Measurements from ENCODE around the gene LAMP2. TPM values are rescaled to one million over a fixed set of nuclear protein-coding genes. Genes with fewer than 3 reads are reported as not detected.
A peak's percentile ranks its signal among the peaks of the same experiment; 100 is the strongest.

The LAMP2 gene
- total RNA-seq = 100 to 1,000 TPM; 159 to 160 TPM
- polyA plus RNA-seq (ENCODE audit: insufficient read length in 6 of 6) = 100 to 1,000 TPM in 1 of 6 donors, 10 to 100 TPM in 5; 77.7 to 101 (median 90.0) TPM
- long read RNA-seq, donor 1, full-length matches to known transcripts = 24 of 46 reads
- long read RNA-seq, donor 1, partial matches to known transcripts = 22 of 46 reads
- long read RNA-seq, donor 1, other reads (novel, unspliced or antisense) = 0 of 46 reads
- long read RNA-seq, donor 2, full-length matches to known transcripts = 27 of 42 reads
- long read RNA-seq, donor 2, partial matches to known transcripts = 15 of 42 reads
- long read RNA-seq, donor 2, other reads (novel, unspliced or antisense) = 0 of 42 reads
- long read RNA-seq, donor 3, full-length matches to known transcripts = 30 of 30 reads
- long read RNA-seq, donor 3, partial matches to known transcripts = 0 of 30 reads
- long read RNA-seq, donor 3, other reads (novel, unspliced or antisense) = 0 of 30 reads
- long read RNA-seq, donor 4, full-length matches to known transcripts = 70 of 88 reads
- long read RNA-seq, donor 4, partial matches to known transcripts = 13 of 88 reads
- long read RNA-seq, donor 4, other reads (novel, unspliced or antisense) = 5 of 88 reads
- long read RNA-seq, donor 5, full-length matches to known transcripts = 13 of 22 reads
- long read RNA-seq, donor 5, partial matches to known transcripts = 9 of 22 reads
- long read RNA-seq, donor 5, other reads (novel, unspliced or antisense) = 0 of 22 reads
- long read RNA-seq, donor 6, full-length matches to known transcripts = 23 of 23 reads
- long read RNA-seq, donor 6, partial matches to known transcripts = 0 of 23 reads
- long read RNA-seq, donor 6, other reads (novel, unspliced or antisense) = 0 of 23 reads
- long read RNA-seq, donor 7, full-length matches to known transcripts = 12 of 12 reads
- long read RNA-seq, donor 7, partial matches to known transcripts = 0 of 12 reads
- long read RNA-seq, donor 7, other reads (novel, unspliced or antisense) = 0 of 12 reads
- long read RNA-seq, donor 8, full-length matches to known transcripts = 21 of 21 reads
- long read RNA-seq, donor 8, partial matches to known transcripts = 0 of 21 reads
- long read RNA-seq, donor 8, other reads (novel, unspliced or antisense) = 0 of 21 reads
- long read RNA-seq, donor 9, full-length matches to known transcripts = 1 of 1 reads
- long read RNA-seq, donor 9, partial matches to known transcripts = 0 of 1 reads
- long read RNA-seq, donor 9, other reads (novel, unspliced or antisense) = 0 of 1 reads
- long read RNA-seq, donor 10, full-length matches to known transcripts = 45 of 54 reads
- long read RNA-seq, donor 10, partial matches to known transcripts = 5 of 54 reads
- long read RNA-seq, donor 10, other reads (novel, unspliced or antisense) = 4 of 54 reads
- long read RNA-seq, donor 11, full-length matches to known transcripts = 21 of 33 reads
- long read RNA-seq, donor 11, partial matches to known transcripts = 12 of 33 reads
- long read RNA-seq, donor 11, other reads (novel, unspliced or antisense) = 0 of 33 reads
- long read RNA-seq, donor 12, full-length matches to known transcripts = 13 of 21 reads
- long read RNA-seq, donor 12, partial matches to known transcripts = 8 of 21 reads
- long read RNA-seq, donor 12, other reads (novel, unspliced or antisense) = 0 of 21 reads

DNA sequence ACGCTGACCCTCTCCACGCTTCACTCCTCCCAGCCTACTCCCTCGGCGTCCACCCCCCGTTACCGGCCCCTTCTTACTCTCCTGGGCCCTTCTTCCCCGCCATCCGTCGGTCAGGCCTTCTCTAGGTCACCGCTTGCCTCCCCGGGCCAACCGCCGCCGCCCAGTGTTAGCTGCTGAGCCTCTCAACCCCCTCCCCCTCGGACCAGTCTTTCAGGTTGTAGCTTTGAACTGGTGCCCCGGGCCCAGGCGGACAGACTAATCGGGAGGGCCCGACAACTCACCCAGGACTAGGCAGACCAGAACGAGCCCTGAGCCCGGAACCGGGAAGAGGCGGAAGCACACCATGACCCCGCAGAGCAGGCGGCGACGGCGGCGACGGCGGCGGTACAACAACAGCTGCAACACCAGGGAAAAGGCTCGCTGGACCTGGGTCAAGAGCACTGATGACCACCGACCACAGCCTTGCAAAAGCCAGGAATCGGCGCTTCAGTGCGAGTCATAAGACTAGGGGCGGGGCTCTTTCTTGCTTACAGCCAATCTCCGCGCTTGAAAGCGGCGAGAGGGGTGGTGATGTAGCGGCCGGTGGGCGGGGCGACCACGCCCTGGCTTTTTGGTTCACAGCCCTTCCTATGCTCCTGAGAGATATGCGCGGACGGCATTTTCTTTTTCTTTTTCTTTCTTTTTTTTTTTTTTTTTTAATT, at the start of gene LAMP2:
LAMP2 (minus strand) TSS at position 472 of the 701 bp plus-strand sequence; CDS start at position 345, 127 bp downstream.
- no peaks in the 10 kb centered on the region for H3K9me3 ChIP-seq
- TF ChIP-seq, protein P1, sequence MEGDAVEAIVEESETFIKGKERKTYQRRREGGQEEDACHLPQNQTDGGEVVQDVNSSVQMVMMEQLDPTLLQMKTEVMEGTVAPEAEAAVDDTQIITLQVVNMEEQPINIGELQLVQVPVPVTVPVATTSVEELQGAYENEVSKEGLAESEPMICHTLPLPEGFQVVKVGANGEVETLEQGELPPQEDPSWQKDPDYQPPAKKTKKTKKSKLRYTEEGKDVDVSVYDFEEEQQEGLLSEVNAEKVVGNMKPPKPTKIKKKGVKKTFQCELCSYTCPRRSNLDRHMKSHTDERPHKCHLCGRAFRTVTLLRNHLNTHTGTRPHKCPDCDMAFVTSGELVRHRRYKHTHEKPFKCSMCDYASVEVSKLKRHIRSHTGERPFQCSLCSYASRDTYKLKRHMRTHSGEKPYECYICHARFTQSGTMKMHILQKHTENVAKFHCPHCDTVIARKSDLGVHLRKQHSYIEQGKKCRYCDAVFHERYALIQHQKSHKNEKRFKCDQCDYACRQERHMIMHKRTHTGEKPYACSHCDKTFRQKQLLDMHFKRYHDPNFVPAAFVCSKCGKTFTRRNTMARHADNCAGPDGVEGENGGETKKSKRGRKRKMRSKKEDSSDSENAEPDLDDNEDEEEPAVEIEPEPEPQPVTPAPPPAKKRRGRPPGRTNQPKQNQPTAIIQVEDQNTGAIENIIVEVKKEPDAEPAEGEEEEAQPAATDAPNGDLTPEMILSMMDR (IDR thresholded peaks at IDR 0.05) = no peak

DNA sequence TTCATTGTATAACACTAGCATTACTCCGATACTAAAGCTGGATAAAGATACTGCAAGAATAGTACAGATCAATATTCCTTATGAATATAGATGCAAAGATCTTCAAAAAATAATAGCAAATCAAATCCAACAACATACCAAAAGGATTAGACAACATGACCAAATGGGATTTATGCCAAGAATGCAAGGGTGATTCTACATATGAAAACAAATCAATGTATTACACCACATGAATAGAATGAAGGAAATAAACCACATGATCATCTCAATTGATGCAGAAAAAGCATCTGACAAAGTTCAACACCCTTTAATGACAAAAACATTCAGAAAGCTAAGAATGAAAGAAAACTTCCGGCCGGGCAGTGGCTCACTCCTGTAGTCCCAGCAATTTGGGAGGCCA, 48.8 kb upstream of the LAMP2 start:
- TF ChIP-seq, protein P1 (IDR thresholded peaks at IDR 0.05) = no peak
- no peak overlapping the region for H3K27ac ChIP-seq
- H3K9me3 ChIP-seq = no peaks in the 10 kb centered on the region
- no peaks in the 10 kb centered on the region for H3K27me3 ChIP-seq
- H3K36me3 ChIP-seq = no peaks in the 10 kb centered on the region
- ATAC-seq (no peak), DNase-seq (no peak)
- H3K4me1 ChIP-seq = no peaks in the 10 kb centered on the region
- intact Hi-C loops (cut with DNase I) = no loop called here
- H3K4me3 ChIP-seq = no peak overlapping the region

More for the DNA sequence above, at the start of gene LAMP2:
- ATAC-seq (peak; percentile 98), DNase-seq (peak; percentile 72 to 92 (median 92))
- H3K27ac ChIP-seq = peak within 1 kb of the TSS; percentile 93 to 95
- peak within 1 kb of the TSS; percentile 40 to 56 for H3K4me3 ChIP-seq
- H3K27me3 ChIP-seq = no peaks in the 10 kb centered on the region
- intact Hi-C loops (cut with DNase I) = no loop called here
- no peaks in the 10 kb centered on the region for H3K36me3 ChIP-seq
- peaks cover 0 to 28% of the 10 kb centered on the region in 2 donors for H3K4me1 ChIP-seq

DNA sequence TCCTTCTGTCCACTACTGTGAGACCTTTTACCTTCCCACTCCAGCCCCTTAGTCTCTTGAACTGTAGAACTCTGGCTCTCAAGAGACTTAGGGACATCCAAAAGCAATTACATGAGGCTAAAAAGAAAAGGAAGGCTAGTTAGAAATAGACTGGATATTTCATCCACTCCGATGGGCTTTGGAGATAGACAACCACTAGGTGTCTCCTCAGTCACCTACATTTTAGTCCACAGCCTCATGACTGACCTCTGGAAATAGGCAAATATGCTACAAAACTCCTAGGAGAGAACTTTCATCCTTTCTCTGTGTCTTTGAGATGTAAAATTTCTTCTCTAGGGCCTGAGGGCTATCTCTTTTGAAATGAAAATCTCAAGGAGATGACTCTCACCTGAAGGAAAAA, 45.1 kb upstream of the LAMP2 start:
- no peak for DNase-seq
- Histone ChIP-seq H3K27me3 (no peaks in the 10 kb centered on the region), H3K27ac (no peak overlapping the region), H3K9me3 (no peaks in the 10 kb centered on the region), H3K36me3 (no peaks in the 10 kb centered on the region), H3K4me3 (no peak overlapping the region), H3K4me1 (no peaks in the 10 kb centered on the region)
- no peak for ATAC-seq
- intact Hi-C loops (cut with DNase I) = no loop called here
- TF ChIP-seq, protein P1 (IDR thresholded peaks at IDR 0.05) = no peak

DNA sequence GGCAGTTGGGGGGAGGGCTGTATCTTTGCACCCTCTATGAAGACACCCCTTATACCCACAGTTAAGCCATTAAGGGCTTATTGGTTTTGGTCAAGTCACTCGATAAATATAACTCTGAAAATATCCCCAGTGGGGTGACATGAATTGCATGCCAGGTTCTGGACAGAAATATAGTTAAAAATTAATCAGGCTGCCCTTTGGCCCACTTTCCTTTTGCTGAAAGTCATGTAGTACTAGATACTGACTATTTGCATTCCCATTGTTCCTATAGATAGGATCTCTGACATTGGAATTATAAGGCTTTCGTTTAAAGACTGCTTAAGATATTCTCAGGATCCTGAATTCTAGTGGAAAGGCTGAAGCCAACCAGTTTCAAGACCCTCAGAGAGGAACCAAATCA, 43.5 kb upstream of the LAMP2 start:
- Histone ChIP-seq H3K27me3 (no peaks in the 10 kb centered on the region), H3K9me3 (no peaks in the 10 kb centered on the region), H3K27ac (no peak overlapping the region), H3K36me3 (no peaks in the 10 kb centered on the region), H3K4me1 (no peaks in the 10 kb centered on the region), H3K4me3 (no peak overlapping the region)
- no peak for DNase-seq
- TF ChIP-seq, protein P1 (IDR thresholded peaks at IDR 0.05) = no peak
- ATAC-seq = no peak
- intact Hi-C loops (cut with DNase I) = no loop called here
